Measurements from ENCODE around the gene TCFL5.

GRCh38 chr20:62858058-62858830 lies 3.4 kb downstream of the TCFL5 start:
- TF ChIP-seq ZBTB6 (tag by site-specific recombination; IDR thresholded peaks at IDR 0.05), result no peak
- TF ChIP-seq, protein P1, sequence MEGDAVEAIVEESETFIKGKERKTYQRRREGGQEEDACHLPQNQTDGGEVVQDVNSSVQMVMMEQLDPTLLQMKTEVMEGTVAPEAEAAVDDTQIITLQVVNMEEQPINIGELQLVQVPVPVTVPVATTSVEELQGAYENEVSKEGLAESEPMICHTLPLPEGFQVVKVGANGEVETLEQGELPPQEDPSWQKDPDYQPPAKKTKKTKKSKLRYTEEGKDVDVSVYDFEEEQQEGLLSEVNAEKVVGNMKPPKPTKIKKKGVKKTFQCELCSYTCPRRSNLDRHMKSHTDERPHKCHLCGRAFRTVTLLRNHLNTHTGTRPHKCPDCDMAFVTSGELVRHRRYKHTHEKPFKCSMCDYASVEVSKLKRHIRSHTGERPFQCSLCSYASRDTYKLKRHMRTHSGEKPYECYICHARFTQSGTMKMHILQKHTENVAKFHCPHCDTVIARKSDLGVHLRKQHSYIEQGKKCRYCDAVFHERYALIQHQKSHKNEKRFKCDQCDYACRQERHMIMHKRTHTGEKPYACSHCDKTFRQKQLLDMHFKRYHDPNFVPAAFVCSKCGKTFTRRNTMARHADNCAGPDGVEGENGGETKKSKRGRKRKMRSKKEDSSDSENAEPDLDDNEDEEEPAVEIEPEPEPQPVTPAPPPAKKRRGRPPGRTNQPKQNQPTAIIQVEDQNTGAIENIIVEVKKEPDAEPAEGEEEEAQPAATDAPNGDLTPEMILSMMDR (tag by site-specific recombination; IDR thresholded peaks at IDR 0.05), result no peak
- TF ChIP-seq ZBTB21 (tag by site-specific recombination; IDR thresholded peaks at IDR 0.05), result no peak
- no peak for TF ChIP-seq ZBTB1 (tag by site-specific recombination; IDR thresholded peaks at IDR 0.05)
